ENCODE measurements around the gene CENPQ. TPM values are rescaled to one million over a fixed set of nuclear protein-coding genes. Genes with fewer than 3 reads are reported as not detected.

The CENPQ gene, protein sequence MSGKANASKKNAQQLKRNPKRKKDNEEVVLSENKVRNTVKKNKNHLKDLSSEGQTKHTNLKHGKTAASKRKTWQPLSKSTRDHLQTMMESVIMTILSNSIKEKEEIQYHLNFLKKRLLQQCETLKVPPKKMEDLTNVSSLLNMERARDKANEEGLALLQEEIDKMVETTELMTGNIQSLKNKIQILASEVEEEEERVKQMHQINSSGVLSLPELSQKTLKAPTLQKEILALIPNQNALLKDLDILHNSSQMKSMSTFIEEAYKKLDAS
- total RNA-seq (2014; rRNA removed; shearing (Covaris generic); ENCODE audit: low replicate concordance) = 9.3 and 21.6 TPM in 2 replicates

DNA sequence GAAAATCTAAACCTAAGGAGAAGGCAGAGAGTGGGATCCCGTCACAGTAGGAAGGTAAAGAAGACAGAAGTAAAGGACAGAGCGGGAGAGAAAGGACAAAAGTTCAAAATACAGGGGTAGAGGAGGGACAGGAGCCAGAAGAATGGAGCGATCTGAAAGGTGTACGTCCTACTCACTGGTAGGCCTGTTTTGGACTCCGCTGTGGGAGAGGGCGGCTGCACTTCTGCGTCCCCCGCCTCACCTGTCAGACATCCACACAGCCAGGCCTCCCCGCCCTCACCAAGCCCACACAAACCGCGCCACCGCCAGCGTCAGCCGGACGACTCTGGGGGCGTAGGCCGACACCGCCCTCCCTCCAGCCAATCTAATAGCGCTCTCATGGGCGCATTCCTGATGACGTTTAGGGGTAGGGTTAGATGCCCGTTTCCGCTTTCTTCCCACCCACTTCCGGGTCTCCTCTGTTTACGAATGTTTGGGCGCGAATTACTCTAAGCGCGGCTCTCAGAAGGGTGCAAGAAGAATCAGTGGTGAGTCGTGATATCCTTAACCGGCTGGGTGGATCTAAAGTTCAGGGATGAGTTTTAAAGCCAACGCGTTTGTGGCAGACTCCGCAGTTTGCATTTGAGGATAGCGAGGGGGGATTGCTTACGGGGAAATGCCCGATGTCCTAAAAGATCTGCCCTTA is at the start of gene CENPQ, which contains the start of gene MMUT:
Gene CENPQ (plus strand): TSS at position 444 of the 685 bp plus-strand sequence. CDS start 6,807 bp downstream, outside the sequence.
Gene MMUT (minus strand): TSS at position 327 of the 685 bp plus-strand sequence. CDS start 3,787 bp downstream, outside the sequence.
- Histone ChIP-seq H3K9me2 (replicated peaks; ENCODE audit: insufficient read depth, low read length) (no peaks in the 10 kb centered on the region), H3K4me3 (ENCODE audit: low read length) (peak within 1 kb of the TSS; percentile 94), H3K36me3 (ENCODE audit: insufficient read depth, low read length) (peaks cover 12% of the 10 kb centered on the region; the same call in 1 of the 2 replicates), H2AFZ (ENCODE audit: low read length) (peak within 1 kb of the TSS; percentile 87), H3K9ac (ENCODE audit: low read length) (peak within 1 kb of the TSS; percentile 89), H3K9me3 (ENCODE audit: low read length) (no peaks in the 10 kb centered on the region), H3K4me2 (ENCODE audit: low read depth, low read length, poor library complexity, severe bottlenecking) (peak within 1 kb of the TSS; percentile 99), H3K4me1 (ENCODE audit: low read length) (peaks cover 47% of the 10 kb centered on the region), H3K27ac (ENCODE audit: low read length) (peak within 1 kb of the TSS; percentile 61), H3K79me2 (ENCODE audit: low read length) (peaks cover 95% of the 10 kb centered on the region), H4K20me1 (ENCODE audit: insufficient read depth, low read depth, low read length) (no peaks in the 10 kb centered on the region), H3K27me3 (ENCODE audit: low read length) (no peaks in the 10 kb centered on the region)
- peak; percentile 98 for DNase-seq

DNA sequence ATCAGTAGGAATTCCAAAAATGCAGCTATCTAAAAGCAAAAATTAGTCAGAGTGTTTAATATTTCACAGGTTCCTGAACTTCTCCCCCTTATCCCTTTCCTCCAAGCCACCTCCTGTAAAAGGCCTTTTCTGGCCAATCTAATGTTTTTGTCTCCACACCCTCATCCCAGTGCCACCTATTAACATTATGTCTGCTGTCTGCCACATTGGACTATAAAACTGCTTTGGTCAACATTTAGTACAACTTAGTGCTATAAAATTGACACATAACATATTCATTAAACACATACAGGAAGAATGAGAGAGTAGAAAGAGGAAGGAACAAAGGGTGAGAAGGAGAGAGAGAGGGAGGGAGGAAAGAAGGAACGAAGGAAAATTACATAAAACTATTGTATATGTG is 47.8 kb upstream of the CENPQ start:
- DNase-seq = no peak
- Histone ChIP-seq H3K4me3 (ENCODE audit: low read length) (no peak overlapping the region), H3K27ac (ENCODE audit: low read length) (no peak overlapping the region), H2AFZ (ENCODE audit: low read length) (no peak overlapping the region), H3K4me1 (ENCODE audit: low read length) (no peaks in the 10 kb centered on the region; the same call in 1 of the 2 replicates), H3K79me2 (ENCODE audit: low read length) (no peaks in the 10 kb centered on the region), H3K9me3 (ENCODE audit: low read length) (no peaks in the 10 kb centered on the region), H3K36me3 (ENCODE audit: insufficient read depth, low read length) (no peaks in the 10 kb centered on the region), H3K9ac (ENCODE audit: low read length) (no peak overlapping the region), H3K4me2 (ENCODE audit: low read depth, low read length, poor library complexity, severe bottlenecking) (no peak overlapping the region), H4K20me1 (ENCODE audit: insufficient read depth, low read depth, low read length) (no peaks in the 10 kb centered on the region), H3K27me3 (ENCODE audit: low read length) (no peaks in the 10 kb centered on the region), H3K9me2 (replicated peaks; ENCODE audit: insufficient read depth, low read length) (no peaks in the 10 kb centered on the region)

DNA sequence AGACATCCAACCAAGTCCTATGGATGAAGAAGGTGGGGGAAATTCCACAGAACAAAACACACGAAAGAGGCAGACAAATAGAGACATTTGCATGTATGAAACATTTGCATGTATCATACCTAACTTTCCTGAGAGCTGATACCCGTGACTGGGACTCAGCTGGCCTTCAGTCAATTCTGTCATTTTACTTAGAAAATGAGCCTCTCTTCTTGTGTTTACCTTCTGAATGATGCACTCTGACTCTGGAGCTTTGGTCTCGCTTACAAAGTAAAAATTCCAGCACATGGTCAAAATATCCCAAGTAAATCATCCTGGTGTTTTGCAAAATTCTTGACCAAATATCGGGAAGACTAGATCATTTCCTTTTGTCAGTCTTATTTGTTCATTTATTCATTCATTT is 47.0 kb upstream of the CENPQ start:
- Histone ChIP-seq H3K4me2 (ENCODE audit: low read depth, low read length, poor library complexity, severe bottlenecking) (no peak overlapping the region), H3K4me1 (ENCODE audit: low read length) (no peaks in the 10 kb centered on the region; the same call in 1 of the 2 replicates), H3K9me2 (replicated peaks; ENCODE audit: insufficient read depth, low read length) (no peaks in the 10 kb centered on the region), H3K36me3 (ENCODE audit: insufficient read depth, low read length) (no peaks in the 10 kb centered on the region), H3K27ac (ENCODE audit: low read length) (no peak overlapping the region), H3K79me2 (ENCODE audit: low read length) (no peaks in the 10 kb centered on the region), H4K20me1 (ENCODE audit: insufficient read depth, low read depth, low read length) (no peaks in the 10 kb centered on the region), H3K9me3 (ENCODE audit: low read length) (no peaks in the 10 kb centered on the region), H3K9ac (ENCODE audit: low read length) (no peak overlapping the region), H3K27me3 (ENCODE audit: low read length) (no peaks in the 10 kb centered on the region), H3K4me3 (ENCODE audit: low read length) (no peak overlapping the region), H2AFZ (ENCODE audit: low read length) (no peak overlapping the region)
- DNase-seq = no peak

DNA sequence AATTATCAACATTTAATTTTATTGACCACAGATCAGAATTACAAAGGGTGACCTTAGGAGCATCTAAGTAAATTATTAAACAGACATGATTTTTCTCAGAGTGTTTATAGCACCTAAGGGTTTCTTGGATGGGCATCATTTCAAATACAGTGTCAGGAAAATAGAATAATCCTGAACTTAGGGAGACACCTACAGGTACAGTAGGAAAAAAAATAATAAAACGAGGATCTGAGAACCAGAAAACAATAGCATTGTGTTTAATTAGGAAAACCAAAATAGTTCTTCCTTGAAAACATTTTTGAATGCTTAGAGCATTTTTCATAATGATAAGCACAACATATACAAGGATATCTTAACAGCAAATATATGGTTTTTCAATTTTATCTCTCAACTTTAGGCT is 39.4 kb upstream of the CENPQ start:
- no peak for DNase-seq
- no peaks in the 10 kb centered on the region for H3K4me1 ChIP-seq (ENCODE audit: low read length)
- H3K9ac ChIP-seq (ENCODE audit: low read length) = no peak overlapping the region
- H3K4me2 ChIP-seq (ENCODE audit: low read depth, low read length, poor library complexity, severe bottlenecking) = no peak overlapping the region
- no peaks in the 10 kb centered on the region for H3K36me3 ChIP-seq (ENCODE audit: insufficient read depth, low read length)
- no peaks in the 10 kb centered on the region for H3K9me3 ChIP-seq (ENCODE audit: low read length)
- H3K9me2 ChIP-seq (replicated peaks; ENCODE audit: insufficient read depth, low read length) = no peaks in the 10 kb centered on the region
- no peaks in the 10 kb centered on the region for H3K27me3 ChIP-seq (ENCODE audit: low read length)
- H4K20me1 ChIP-seq (ENCODE audit: insufficient read depth, low read depth, low read length) = no peaks in the 10 kb centered on the region
- no peaks in the 10 kb centered on the region for H3K79me2 ChIP-seq (ENCODE audit: low read length)
- no peak overlapping the region for H3K27ac ChIP-seq (ENCODE audit: low read length)
- H3K4me3 ChIP-seq (ENCODE audit: low read length) = no peak overlapping the region
- no peak overlapping the region for H2AFZ ChIP-seq (ENCODE audit: low read length)

DNA sequence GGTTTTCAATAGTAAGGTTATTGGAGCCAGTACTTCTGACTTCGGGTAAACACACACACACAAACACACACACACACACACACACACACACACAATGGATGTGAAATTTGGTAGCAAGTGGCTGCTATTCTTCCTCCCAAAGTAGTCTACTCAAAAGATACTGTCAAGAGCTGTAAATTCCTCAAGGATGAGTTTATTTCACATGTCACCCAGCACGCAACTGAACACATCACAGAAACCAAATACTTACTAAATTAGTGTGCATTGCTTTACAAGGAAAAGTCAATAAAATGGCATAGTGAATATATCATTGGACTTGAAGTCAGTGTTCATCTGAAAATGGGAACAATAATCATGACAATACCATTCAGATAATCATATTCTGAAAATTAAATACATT is 33.0 kb upstream of the CENPQ start:
- no peaks in the 10 kb centered on the region for H3K9me2 ChIP-seq (replicated peaks; ENCODE audit: insufficient read depth, low read length)
- no peak for DNase-seq
- no peaks in the 10 kb centered on the region for H4K20me1 ChIP-seq (ENCODE audit: insufficient read depth, low read depth, low read length)

DNA sequence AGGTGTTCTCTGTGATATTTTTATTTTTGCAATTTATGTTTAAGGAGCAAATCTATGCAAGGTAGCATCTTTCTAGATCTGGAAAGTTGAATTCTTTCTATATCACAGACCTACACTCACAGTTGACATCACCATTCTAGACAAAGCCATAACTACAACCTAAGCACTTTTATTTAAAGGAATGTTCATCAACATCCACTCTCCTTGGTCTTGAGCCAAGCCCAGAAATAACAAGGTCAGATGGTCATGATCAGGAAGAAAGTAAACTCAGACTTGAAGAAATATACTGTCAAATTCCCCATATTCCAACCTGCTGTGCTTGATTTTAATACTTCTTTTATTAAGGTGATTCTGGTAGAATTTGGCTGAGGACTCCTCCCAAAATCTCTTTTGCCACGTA is 32.3 kb upstream of the CENPQ start:
- Histone ChIP-seq H3K4me2 (ENCODE audit: low read depth, low read length, poor library complexity, severe bottlenecking) (no peak overlapping the region), H3K27me3 (ENCODE audit: low read length) (no peaks in the 10 kb centered on the region)

More for the DNA sequence above, 33.0 kb upstream of the CENPQ start:
- no peak overlapping the region for H3K4me3 ChIP-seq (ENCODE audit: low read length)
- no peaks in the 10 kb centered on the region for H3K9me3 ChIP-seq (ENCODE audit: low read length)
- no peak overlapping the region for H3K27ac ChIP-seq (ENCODE audit: low read length)
- no peaks in the 10 kb centered on the region for H3K79me2 ChIP-seq (ENCODE audit: low read length)
- no peak overlapping the region for H2AFZ ChIP-seq (ENCODE audit: low read length)
- H3K4me2 ChIP-seq (ENCODE audit: low read depth, low read length, poor library complexity, severe bottlenecking) = no peak overlapping the region
- H3K36me3 ChIP-seq (ENCODE audit: insufficient read depth, low read length) = peaks cover 8% of the 10 kb centered on the region; the same call in 1 of the 2 replicates
- H3K9ac ChIP-seq (ENCODE audit: low read length) = no peak overlapping the region
- H3K27me3 ChIP-seq (ENCODE audit: low read length) = no peaks in the 10 kb centered on the region
- H3K4me1 ChIP-seq (ENCODE audit: low read length) = no peaks in the 10 kb centered on the region

DNA sequence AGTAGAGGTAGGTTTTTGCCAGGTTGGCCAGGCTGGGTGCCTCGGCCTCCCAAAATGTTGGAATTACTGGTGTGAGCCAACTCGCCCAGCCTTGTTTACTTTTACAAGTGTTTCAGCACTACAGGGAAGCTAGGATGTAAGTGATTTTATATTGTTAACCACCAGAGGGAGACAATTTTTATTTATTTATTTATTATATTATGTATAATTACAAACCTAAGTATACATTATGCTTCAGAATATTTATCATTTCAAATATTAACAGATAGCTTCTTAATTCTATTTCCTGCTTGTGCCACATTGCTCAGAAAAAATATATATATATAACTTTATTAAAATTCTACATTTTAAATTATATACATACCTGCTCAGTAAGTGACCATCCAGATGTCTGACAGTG is 9.9 kb upstream of the CENPQ start:
- no peaks in the 10 kb centered on the region for H3K27me3 ChIP-seq (ENCODE audit: low read length)
- H3K36me3 ChIP-seq (ENCODE audit: insufficient read depth, low read length) = peaks cover 8% of the 10 kb centered on the region; the same call in 1 of the 2 replicates
- DNase-seq = peak; percentile 48
- H4K20me1 ChIP-seq (ENCODE audit: insufficient read depth, low read depth, low read length) = no peaks in the 10 kb centered on the region
- no peak overlapping the region for H3K27ac ChIP-seq (ENCODE audit: low read length)
- no peak overlapping the region for H3K9ac ChIP-seq (ENCODE audit: low read length)
- 0 out of 2 replicates have a peak, but pooled peaks cover 7% of the 10 kb centered on the region for H3K79me2 ChIP-seq (ENCODE audit: low read length)
- no peaks in the 10 kb centered on the region for H3K9me3 ChIP-seq (ENCODE audit: low read length)
- H3K4me2 ChIP-seq (ENCODE audit: low read depth, low read length, poor library complexity, severe bottlenecking) = no peak overlapping the region
- no peak overlapping the region for H2AFZ ChIP-seq (ENCODE audit: low read length)
- no peaks in the 10 kb centered on the region for H3K9me2 ChIP-seq (replicated peaks; ENCODE audit: insufficient read depth, low read length)
- no peaks in the 10 kb centered on the region for H3K4me1 ChIP-seq (ENCODE audit: low read length)
- H3K4me3 ChIP-seq (ENCODE audit: low read length) = no peak overlapping the region

More for the DNA sequence above, 32.3 kb upstream of the CENPQ start:
- H3K36me3 ChIP-seq (ENCODE audit: insufficient read depth, low read length) = peaks cover 14% of the 10 kb centered on the region; the same call in 1 of the 2 replicates
- H3K27ac ChIP-seq (ENCODE audit: low read length) = no peak overlapping the region
- H3K4me1 ChIP-seq (ENCODE audit: low read length) = no peaks in the 10 kb centered on the region
- H3K9ac ChIP-seq (ENCODE audit: low read length) = no peak overlapping the region
- DNase-seq = no peak
- H3K79me2 ChIP-seq (ENCODE audit: low read length) = no peaks in the 10 kb centered on the region
- no peak overlapping the region for H2AFZ ChIP-seq (ENCODE audit: low read length)
- H3K4me3 ChIP-seq (ENCODE audit: low read length) = no peak overlapping the region
- no peaks in the 10 kb centered on the region for H3K9me2 ChIP-seq (replicated peaks; ENCODE audit: insufficient read depth, low read length)
- H4K20me1 ChIP-seq (ENCODE audit: insufficient read depth, low read depth, low read length) = no peaks in the 10 kb centered on the region
- H3K9me3 ChIP-seq (ENCODE audit: low read length) = no peaks in the 10 kb centered on the region
